Measurements from ENCODE around the gene GDE1. TPM values are rescaled to one million over a fixed set of nuclear protein-coding genes. Genes with fewer than 3 reads are reported as not detected.
"Not testable (repeated sequence)": the region's sequence is repeated elsewhere in the genome, so short reads cannot be mapped to it uniquely, and the experiment has no call there.

GDE1 gene
- total RNA-seq, 1 donor from 2014 or later: 126 TPM

DNA sequence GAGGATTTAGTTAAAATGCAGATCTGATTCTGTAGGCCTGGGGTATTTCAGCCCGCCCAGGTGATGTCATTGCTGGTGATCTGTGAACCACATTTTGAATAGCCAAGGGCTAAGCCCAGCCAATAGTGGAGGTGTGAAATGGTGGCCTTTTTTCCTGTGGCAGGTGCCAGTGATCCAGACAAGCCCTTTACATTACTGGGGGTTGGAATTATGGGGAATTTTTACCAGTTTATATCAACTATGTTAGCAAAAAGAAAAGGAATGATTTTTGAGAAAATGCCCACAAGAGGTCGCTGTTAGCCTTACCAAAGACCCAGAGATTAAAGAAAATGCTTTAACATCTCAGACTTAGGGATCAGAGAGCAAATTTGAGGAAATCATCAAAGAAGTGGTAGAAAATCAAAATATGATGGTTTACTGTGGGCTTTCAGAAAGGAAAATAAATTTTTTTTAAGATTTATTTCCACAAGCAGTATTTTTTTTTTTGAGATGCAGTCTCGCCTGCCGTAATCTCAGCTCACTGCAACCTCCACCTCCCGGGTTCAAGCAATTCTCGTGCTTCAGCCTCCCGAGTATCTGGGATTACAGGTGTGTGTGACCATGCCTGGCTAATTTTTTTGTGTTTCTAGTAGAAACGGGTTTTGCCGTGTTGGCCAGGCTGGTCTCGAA is 37.5 kb upstream of the GDE1 start:
- no peak overlapping the region for H3K4me3 ChIP-seq
- peak; percentile 78 for TF ChIP-seq CTCF (IDR thresholded peaks at IDR 0.05; ENCODE audit: borderline replicate concordance)
- no peak overlapping the region for H3K27ac ChIP-seq (replicated peaks)
- intact Hi-C loops (cut with micrococcal nuclease): no loop called here
- peaks cover 8% of the 10 kb centered on the region for H3K36me3 ChIP-seq
- peaks cover 10% of the 10 kb centered on the region for H3K9me3 ChIP-seq (replicated peaks)
- no peaks in the 10 kb centered on the region for H3K27me3 ChIP-seq (ENCODE audit: low read depth)
- H3K4me1 ChIP-seq: peaks cover 17% of the 10 kb centered on the region
- DNase-seq: no peak

GRCh38 chr16:19555938-19556771 is 34.3 kb upstream of the GDE1 start:
- intact Hi-C loops (cut with micrococcal nuclease): no loop called here
- Histone ChIP-seq H3K9me3 (replicated peaks) (no peaks in the 10 kb centered on the region), H3K27me3 (ENCODE audit: low read depth) (no peaks in the 10 kb centered on the region), H3K4me1 (peaks cover 19% of the 10 kb centered on the region), H3K36me3 (peaks cover 10% of the 10 kb centered on the region), H3K27ac (replicated peaks) (peak overlapping the region; percentile 93), H3K4me3 (peak overlapping the region; percentile 75)
- no peak for DNase-seq
- TF ChIP-seq CTCF (IDR thresholded peaks at IDR 0.05; ENCODE audit: borderline replicate concordance): peak; percentile 21

DNA sequence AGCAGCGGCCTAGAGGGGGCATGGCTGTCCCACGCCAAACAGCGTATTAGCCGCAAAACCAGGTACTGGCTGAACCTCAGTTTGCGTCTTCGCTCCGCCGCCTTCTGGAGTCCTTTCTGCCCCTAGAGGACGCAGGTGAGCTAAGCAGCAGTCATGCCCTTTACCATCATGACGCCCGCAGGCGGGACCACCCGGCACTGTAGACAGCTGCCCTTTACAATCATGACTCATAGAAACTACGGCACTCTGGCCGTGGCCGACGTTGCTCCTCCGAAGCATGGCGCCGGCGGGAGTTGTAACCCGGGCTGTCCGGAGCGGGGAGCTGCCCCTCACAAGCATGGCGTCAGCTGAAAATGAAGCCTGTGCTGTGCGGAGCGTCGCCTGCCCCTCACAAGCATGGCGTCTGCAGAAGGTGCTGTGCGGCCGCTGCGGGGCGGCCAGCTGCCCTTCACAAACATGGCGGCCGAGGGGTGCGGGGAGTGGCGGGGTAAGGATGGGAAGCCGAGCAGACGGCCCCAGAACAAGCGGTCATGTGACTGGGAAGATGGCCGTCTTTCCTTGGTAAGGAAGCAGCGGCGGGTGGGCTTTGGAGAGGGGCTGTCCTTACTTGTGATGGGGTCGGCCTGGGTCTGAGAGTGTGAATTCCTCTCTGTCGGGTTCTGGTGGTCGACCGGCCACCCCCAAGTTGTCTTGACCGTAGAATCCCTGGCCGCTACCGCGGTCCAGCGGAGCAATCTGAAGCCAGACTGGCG is 33.5 kb upstream of the GDE1 start, which contains the start of gene VPS35L:
Gene VPS35L, plus strand, starts transcription at position 518 of the 752 bp plus-strand sequence. Its CDS starts 27 bp downstream, at position 545.
- peaks cover 16% of the 10 kb centered on the region for H3K36me3 ChIP-seq
- DNase-seq: peak; percentile 98
- no peaks in the 10 kb centered on the region for H3K27me3 ChIP-seq (ENCODE audit: low read depth)
- peak; percentile 81 for TF ChIP-seq CTCF (IDR thresholded peaks at IDR 0.05; ENCODE audit: borderline replicate concordance)
- H3K27ac ChIP-seq (replicated peaks): peak within 1 kb of the TSS; percentile 93
- peak within 1 kb of the TSS; percentile 75 for H3K4me3 ChIP-seq
- H3K9me3 ChIP-seq (replicated peaks): no peaks in the 10 kb centered on the region
- intact Hi-C loops (cut with micrococcal nuclease): no loop called here
- H3K4me1 ChIP-seq: peaks cover 19% of the 10 kb centered on the region

- DNase-seq: no peak
- Histone ChIP-seq H3K9me3 (replicated peaks) (no peaks in the 10 kb centered on the region), H3K4me1 (peaks cover 6% of the 10 kb centered on the region), H3K4me3 (no peak overlapping the region), H3K36me3 (peaks cover 67% of the 10 kb centered on the region), H3K27ac (replicated peaks) (no peak overlapping the region), H3K27me3 (ENCODE audit: low read depth) (no peaks in the 10 kb centered on the region)
- TF ChIP-seq CTCF (IDR thresholded peaks at IDR 0.05; ENCODE audit: borderline replicate concordance): no peak
- intact Hi-C loops (cut with micrococcal nuclease): no loop called here
These were observed 27.8 kb upstream of the GDE1 start for GRCh38 chr16:19549673-19550072.

DNA sequence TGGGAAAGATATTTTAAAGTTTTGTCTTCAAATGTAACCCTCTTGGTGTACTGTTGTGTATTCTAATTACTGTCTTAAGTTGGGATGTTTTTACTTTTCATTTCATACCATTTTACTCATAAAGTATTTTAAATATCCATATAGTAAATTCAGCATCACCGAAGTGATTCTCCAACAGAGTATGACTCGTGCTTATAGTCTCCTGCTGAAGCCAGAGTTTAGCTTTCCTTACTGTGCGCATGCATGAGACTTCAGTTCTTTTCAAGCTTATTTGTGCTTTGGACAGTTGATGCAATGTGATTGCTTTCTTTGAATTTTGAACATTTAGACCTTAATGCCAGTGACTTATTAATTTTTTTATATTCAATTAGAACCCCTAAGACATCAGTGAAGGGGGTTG is 26.2 kb upstream of the GDE1 start:
- Histone ChIP-seq H3K36me3 (peaks cover 82% of the 10 kb centered on the region), H3K4me3 (no peak overlapping the region)
- TF ChIP-seq CTCF (IDR thresholded peaks at IDR 0.05; ENCODE audit: borderline replicate concordance): no peak

DNA sequence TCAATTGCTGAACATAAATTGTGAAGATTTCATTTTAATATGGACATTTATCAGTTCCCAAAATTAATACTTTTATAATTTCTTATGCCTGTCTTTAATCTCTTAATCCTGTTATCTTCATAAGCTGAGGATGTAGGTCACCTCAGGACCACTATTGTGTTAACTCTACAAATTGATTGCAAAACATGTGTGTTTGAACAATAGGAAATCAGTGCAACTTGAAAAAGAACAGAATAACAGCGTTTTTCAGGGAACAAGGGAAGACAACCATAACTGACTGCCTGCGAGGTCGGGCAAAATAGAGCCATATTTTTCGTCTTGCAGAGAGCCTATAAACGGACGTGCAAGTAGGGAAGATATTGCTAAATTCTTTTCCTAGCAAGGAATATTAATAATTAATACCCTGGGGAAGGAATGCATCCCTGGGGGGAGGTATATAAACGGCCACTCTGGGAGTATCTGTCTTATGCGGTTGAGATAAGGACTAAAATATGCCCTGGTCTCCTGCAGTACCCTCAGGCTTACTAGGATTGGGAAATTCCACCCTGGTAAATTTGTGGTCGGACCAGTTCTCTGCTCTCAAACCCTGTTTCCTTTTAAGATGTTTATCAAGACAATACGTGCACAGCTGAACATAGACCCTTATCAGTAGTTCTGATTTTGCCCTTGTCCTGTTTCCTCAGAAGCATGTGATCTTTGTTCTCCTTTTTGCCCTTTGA is 21.5 kb upstream of the GDE1 start:
- H3K9me3 ChIP-seq (replicated peaks); DNase-seq; H3K4me1 ChIP-seq; H3K27me3 ChIP-seq (ENCODE audit: low read depth); H3K27ac ChIP-seq (replicated peaks); intact Hi-C loops (cut with micrococcal nuclease); H3K4me3 ChIP-seq: not testable (repeated sequence)
- H3K36me3 ChIP-seq: peaks cover 86% of the 10 kb centered on the region

More for the DNA sequence above, 26.2 kb upstream of the GDE1 start:
- H3K4me1 ChIP-seq: no peaks in the 10 kb centered on the region
- H3K9me3 ChIP-seq (replicated peaks): no peaks in the 10 kb centered on the region
- no peak for DNase-seq
- no peak overlapping the region for H3K27ac ChIP-seq (replicated peaks)
- H3K27me3 ChIP-seq (ENCODE audit: low read depth): no peaks in the 10 kb centered on the region
- intact Hi-C loops (cut with micrococcal nuclease): no loop called here
